ENCODE data around the gene TAPBPL.
A peak's percentile ranks its signal among the peaks of the same experiment; 100 is the strongest.

Gene TAPBPL

DNA sequence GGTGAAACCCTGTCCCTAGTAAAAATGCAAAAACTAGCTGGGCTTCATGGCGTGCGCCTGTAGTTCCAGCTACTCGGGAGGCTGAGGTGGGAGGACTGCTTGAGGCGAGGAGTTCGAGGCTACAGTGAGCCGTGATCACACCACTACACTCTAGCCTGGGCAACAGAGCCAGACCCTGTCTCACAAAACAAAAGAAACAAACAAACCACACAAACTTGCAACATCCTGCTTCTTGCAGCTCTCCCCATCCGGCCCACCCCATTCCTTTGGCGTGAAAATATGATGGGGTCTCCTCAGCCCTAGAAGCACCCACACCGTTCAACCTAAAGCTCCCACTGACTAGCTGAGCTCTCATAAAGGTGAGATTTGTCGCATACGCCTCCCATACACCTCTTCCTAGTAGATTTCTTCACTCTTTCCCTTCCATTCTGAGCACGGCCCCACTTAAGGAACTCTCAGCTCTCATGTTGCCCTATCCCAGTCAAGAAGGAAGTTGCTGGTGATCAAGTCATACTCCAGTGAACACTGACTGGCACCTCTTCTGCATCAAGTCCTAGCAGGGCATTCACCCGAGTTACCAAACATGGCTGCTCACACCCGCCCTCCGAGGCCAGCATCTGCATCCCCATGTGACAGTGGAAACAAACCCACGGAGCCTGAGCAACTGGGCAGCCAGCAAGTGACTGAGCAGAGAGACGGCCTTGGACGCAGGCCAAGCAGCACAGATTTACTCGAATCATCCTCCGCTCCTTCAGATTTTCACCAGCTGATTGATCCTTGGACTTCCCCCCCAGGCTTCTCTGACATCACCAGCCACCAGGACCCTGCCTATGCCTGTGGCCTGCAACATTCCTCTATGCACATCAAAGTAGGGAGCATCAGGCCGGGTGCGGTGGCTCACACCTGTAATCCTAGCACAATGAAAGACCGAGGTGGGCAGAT, 26.0 kb upstream of the TAPBPL start:
- TF ChIP-seq RAD21 (IDR thresholded peaks at IDR 0.05; ENCODE audit: low read depth): no peak
- TF ChIP-seq CREB1 (IDR thresholded peaks at IDR 0.05; ENCODE audit: low read depth): no peak
- TF ChIP-seq CEBPB (IDR thresholded peaks at IDR 0.05): no peak
- no peak for TF ChIP-seq EP300 (IDR thresholded peaks at IDR 0.05; ENCODE audit: borderline replicate concordance)
- TF ChIP-seq, protein P1, sequence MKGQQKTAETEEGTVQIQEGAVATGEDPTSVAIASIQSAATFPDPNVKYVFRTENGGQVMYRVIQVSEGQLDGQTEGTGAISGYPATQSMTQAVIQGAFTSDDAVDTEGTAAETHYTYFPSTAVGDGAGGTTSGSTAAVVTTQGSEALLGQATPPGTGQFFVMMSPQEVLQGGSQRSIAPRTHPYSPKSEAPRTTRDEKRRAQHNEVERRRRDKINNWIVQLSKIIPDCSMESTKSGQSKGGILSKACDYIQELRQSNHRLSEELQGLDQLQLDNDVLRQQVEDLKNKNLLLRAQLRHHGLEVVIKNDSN (IDR thresholded peaks at IDR 0.05): no peak
- TF ChIP-seq YY1 (IDR thresholded peaks at IDR 0.05; ENCODE audit: low read depth): no peak
- no peak for TF ChIP-seq ZBTB7A (IDR thresholded peaks at IDR 0.05; ENCODE audit: low read depth)
- no peak for TF ChIP-seq TCF12 (IDR thresholded peaks at IDR 0.05; ENCODE audit: low read depth)

DNA sequence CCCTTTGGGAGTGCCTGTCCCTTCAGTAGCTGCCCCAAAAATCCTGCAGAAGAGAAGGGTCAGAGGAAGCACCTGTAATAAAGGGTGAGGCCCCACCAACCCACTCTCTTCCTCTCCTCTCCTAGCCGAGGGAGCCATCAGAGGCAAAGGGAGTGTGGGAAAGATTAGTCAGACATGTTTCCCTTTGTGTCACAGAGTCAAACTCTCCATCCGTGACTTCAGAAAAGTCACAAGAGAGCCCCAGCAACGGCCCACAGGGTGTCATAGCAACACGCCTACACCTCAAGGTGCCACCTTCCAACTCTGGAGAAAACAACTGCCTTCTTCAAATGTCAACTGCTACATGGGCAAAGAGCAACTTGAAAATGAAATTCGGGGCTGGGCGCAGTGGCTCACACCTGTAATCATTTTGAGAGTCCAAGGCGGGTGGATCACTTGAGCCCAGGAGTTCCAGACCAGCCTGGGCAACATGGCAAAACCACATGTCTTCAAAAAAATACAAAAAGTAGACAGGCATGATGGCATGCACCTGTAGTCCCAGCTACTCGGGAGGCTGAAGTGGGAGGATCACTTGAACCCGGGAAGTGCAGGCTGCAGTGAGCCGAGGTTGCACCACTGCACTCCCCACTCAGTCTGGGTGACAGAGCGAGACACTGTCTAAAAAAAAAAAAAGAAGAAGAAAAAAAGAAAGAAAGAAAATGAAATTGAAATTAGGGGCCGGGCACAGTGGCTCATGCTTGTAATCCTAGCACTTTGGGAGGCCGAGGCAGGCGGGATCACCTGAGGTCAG, 24.8 kb upstream of the TAPBPL start:
- no peak for TF ChIP-seq NFIC (IDR thresholded peaks at IDR 0.05)
- no peak for TF ChIP-seq EP300 (IDR thresholded peaks at IDR 0.05; ENCODE audit: borderline replicate concordance)
- TF ChIP-seq EGR1 (IDR thresholded peaks at IDR 0.05): peak; percentile 94
- 0 out of 2 replicates have a peak, but pooled peaks have one; percentile 32 for TF ChIP-seq TCF12 (IDR thresholded peaks at IDR 0.05; ENCODE audit: low read depth)

DNA sequence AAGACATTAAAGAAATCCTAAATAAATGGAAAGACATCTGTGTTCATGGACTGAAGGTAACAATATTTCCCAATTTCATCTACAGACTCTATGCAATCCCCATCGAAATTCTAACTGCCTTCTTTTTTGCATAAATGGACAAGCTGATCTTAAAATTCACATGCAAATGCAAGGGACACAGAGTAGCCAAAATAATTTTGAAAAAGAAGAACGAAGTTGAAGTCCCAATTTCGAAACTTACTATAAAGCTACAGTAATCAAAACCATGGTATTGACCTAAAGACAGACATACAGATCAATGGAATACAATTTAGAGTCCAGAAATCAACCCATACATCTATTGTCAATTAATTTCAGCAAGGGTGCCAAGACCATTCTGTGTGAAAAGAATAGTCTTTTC, 23.5 kb upstream of the TAPBPL start:
- TF ChIP-seq CREB1 (IDR thresholded peaks at IDR 0.05; ENCODE audit: low read depth) (no peak), CEBPB (IDR thresholded peaks at IDR 0.05) (no peak), YY1 (IDR thresholded peaks at IDR 0.05; ENCODE audit: low read depth) (no peak), EP300 (IDR thresholded peaks at IDR 0.05; ENCODE audit: borderline replicate concordance) (no peak), TEAD4 (IDR thresholded peaks at IDR 0.05) (no peak), TAF1 (IDR thresholded peaks at IDR 0.05; ENCODE audit: low read depth) (no peak), RAD21 (IDR thresholded peaks at IDR 0.05; ENCODE audit: low read depth) (no peak), ZBTB7A (IDR thresholded peaks at IDR 0.05; ENCODE audit: low read depth) (no peak), FOXM1 (IDR thresholded peaks at IDR 0.05; ENCODE audit: borderline replicate concordance, low read depth) (no peak)
- TF ChIP-seq, protein P2, sequence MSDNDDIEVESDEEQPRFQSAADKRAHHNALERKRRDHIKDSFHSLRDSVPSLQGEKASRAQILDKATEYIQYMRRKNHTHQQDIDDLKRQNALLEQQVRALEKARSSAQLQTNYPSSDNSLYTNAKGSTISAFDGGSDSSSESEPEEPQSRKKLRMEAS (IDR thresholded peaks at IDR 0.05): no peak

DNA sequence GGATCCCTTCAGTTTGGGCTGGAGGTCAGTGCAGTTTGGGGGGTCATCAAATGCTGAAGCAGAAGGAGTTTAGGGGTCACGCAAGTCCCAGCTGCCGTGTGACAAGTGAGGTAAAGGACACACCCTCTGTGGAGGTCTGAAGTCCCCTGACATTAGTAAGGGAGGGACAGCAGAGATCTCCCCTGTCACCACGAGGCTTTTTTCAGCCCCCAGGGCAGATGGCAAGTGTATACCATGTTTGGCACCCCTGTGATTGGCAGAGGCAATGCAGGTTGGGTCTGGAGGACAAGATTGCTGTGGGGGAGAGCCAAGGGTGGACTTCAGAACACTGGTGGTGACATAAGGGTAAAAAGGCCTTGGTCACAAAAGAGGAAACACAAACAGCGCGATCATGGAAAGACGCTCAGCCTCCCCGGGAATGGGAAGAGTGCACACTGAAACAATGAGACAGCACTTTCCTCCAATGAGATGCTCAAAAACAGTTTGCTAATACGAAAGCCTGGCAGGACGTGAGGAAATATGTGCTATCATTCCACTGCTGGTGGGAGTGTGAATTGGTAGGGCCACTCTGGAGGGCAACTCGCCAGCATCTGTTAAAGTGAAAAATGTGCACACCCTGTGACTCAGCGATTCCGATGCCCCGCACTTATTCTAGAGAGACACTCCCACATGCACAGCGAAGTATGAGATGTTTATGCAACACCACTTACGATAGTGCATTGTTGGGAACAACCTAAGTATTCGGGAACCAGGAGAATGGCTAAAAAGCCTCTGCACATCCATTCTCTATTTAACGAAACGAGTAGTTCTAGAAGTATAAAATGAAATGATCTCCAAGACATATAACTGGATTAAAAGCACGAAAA, 21.5 kb upstream of the TAPBPL start:
- TF ChIP-seq, protein P3, sequence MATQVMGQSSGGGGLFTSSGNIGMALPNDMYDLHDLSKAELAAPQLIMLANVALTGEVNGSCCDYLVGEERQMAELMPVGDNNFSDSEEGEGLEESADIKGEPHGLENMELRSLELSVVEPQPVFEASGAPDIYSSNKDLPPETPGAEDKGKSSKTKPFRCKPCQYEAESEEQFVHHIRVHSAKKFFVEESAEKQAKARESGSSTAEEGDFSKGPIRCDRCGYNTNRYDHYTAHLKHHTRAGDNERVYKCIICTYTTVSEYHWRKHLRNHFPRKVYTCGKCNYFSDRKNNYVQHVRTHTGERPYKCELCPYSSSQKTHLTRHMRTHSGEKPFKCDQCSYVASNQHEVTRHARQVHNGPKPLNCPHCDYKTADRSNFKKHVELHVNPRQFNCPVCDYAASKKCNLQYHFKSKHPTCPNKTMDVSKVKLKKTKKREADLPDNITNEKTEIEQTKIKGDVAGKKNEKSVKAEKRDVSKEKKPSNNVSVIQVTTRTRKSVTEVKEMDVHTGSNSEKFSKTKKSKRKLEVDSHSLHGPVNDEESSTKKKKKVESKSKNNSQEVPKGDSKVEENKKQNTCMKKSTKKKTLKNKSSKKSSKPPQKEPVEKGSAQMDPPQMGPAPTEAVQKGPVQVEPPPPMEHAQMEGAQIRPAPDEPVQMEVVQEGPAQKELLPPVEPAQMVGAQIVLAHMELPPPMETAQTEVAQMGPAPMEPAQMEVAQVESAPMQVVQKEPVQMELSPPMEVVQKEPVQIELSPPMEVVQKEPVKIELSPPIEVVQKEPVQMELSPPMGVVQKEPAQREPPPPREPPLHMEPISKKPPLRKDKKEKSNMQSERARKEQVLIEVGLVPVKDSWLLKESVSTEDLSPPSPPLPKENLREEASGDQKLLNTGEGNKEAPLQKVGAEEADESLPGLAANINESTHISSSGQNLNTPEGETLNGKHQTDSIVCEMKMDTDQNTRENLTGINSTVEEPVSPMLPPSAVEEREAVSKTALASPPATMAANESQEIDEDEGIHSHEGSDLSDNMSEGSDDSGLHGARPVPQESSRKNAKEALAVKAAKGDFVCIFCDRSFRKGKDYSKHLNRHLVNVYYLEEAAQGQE (IDR thresholded peaks at IDR 0.05; ENCODE audit: low read depth): no peak
- TF ChIP-seq CREB1 (IDR thresholded peaks at IDR 0.05; ENCODE audit: low read depth): peak; percentile 18; the same call in 1 of the 2 replicates
- 0 out of 2 replicates have a peak, but pooled peaks have one; percentile 58 for TF ChIP-seq EGR1 (IDR thresholded peaks at IDR 0.05)
- TF ChIP-seq FOXM1 (IDR thresholded peaks at IDR 0.05; ENCODE audit: borderline replicate concordance, low read depth): peak; percentile 71; the same call in 1 of the 2 replicates
- peak; percentile 87 for TF ChIP-seq NFIC (IDR thresholded peaks at IDR 0.05)
- TF ChIP-seq EP300 (IDR thresholded peaks at IDR 0.05; ENCODE audit: borderline replicate concordance): peak; percentile 83
- peak; percentile 87 for TF ChIP-seq TCF12 (IDR thresholded peaks at IDR 0.05; ENCODE audit: low read depth)
- TF ChIP-seq, protein P2 (IDR thresholded peaks at IDR 0.05): peak; percentile 82
- peak; percentile 1; the same call in 1 of the 2 replicates for TF ChIP-seq RAD21 (IDR thresholded peaks at IDR 0.05; ENCODE audit: low read depth)
- TF ChIP-seq TAF1 (IDR thresholded peaks at IDR 0.05; ENCODE audit: low read depth): no peak
- TF ChIP-seq YY1 (IDR thresholded peaks at IDR 0.05; ENCODE audit: low read depth): no peak
- peak; percentile 86 for TF ChIP-seq TEAD4 (IDR thresholded peaks at IDR 0.05)
- TF ChIP-seq, protein P1 (IDR thresholded peaks at IDR 0.05): peak; percentile 15; the same call in 1 of the 2 replicates
- TF ChIP-seq CEBPB (IDR thresholded peaks at IDR 0.05): peak; percentile 94
- no peak for TF ChIP-seq ZBTB7A (IDR thresholded peaks at IDR 0.05; ENCODE audit: low read depth)

DNA sequence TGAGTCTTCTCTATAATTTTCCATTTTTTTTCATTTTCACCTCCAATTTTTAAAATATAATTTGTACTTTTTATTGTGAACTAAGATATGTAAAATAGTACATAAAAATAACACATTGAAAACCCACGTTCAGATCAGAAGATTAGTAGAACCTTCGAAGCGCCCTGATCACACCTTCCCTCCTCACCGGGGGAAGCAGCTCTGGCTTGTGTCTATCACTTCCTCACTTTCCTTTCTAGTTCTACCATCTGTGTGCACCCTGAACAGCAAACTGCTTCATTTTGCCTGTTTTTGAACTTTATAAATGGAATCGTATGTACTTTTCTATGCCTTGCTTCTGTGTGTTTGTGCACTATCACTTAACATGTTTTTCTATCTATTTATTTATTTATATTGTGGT, 18.9 kb upstream of the TAPBPL start:
- TF ChIP-seq EP300 (IDR thresholded peaks at IDR 0.05; ENCODE audit: borderline replicate concordance): no peak
- TF ChIP-seq, protein P1 (IDR thresholded peaks at IDR 0.05): no peak
- no peak for TF ChIP-seq YY1 (IDR thresholded peaks at IDR 0.05; ENCODE audit: low read depth)

Data from Ishikawa (cell line).